HepG2 (cell line): Measurements from ENCODE around the gene NUP35. TPM values are rescaled to one million over a fixed set of nuclear protein-coding genes. Genes with fewer than 3 reads are reported as not detected.

Experiments
- HMGXB3 ChIP-seq: sonication (generic); formaldehyde crosslinking; IDR thresholded peaks from 2 replicates; pipeline ENCODE4 v1.4.0; 2020; ENCODE audit warnings: missing genetic modification reagents, borderline replicate concordance
- MATR3 ChIP-seq: sonication (generic); formaldehyde crosslinking; IDR thresholded peaks from 2 replicates; pipeline ENCODE4 v1.4.0; 2020; ENCODE audit warnings: missing genetic modification reagents
- MED1 ChIP-seq: sonication (generic); formaldehyde crosslinking; IDR thresholded peaks from 2 replicates; pipeline ENCODE4 v1.4.0; 2020; ENCODE audit warnings: missing genetic modification reagents
- NCOA1 ChIP-seq: sonication (generic); formaldehyde crosslinking; IDR thresholded peaks from 2 replicates; pipeline ENCODE4 v1.9.0; 2021; ENCODE audit warnings: missing genetic modification reagents
- ZMAT3 ChIP-seq: sonication (generic); formaldehyde crosslinking; conservative IDR thresholded peaks from 2 replicates; pipeline ENCODE4 v1.7.0; 2021; ENCODE audit warnings: missing genetic modification reagents
- ZNF275 ChIP-seq: sonication (generic); formaldehyde crosslinking; IDR thresholded peaks from 2 replicates; pipeline ENCODE4 v1.8.0; 2022; ENCODE audit warnings: missing genetic modification reagents, mild to moderate bottlenecking, inconsistent platforms, borderline replicate concordance
- ZNF333 ChIP-seq: sonication (generic); formaldehyde crosslinking; IDR thresholded peaks from 2 replicates; pipeline ENCODE4 v1.4.0; 2020; ENCODE audit warnings: mild to moderate bottlenecking, missing genetic modification reagents, borderline replicate concordance
- ZNF567 ChIP-seq: sonication (generic); formaldehyde crosslinking; IDR thresholded peaks from 2 replicates; pipeline ENCODE4 v1.8.1; 2023; ENCODE audit warnings: mild to moderate bottlenecking, missing genetic modification reagents, borderline replicate concordance
- ZNF615 ChIP-seq: sonication (generic); formaldehyde crosslinking; IDR thresholded peaks from 2 replicates; pipeline ENCODE4 v1.5.0; 2020; ENCODE audit warnings: mild to moderate bottlenecking, missing genetic modification reagents, borderline replicate concordance
- ZNF737 ChIP-seq: sonication (generic); formaldehyde crosslinking; IDR thresholded peaks from 2 replicates; pipeline ENCODE4 v1.5.0; 2020; ENCODE audit warnings: missing genetic modification reagents, mild to moderate bottlenecking, borderline replicate concordance
- ZNF891 ChIP-seq: sonication (generic); formaldehyde crosslinking; IDR thresholded peaks from 2 replicates; pipeline ENCODE4 v1.5.0; 2020; ENCODE audit warnings: mild to moderate bottlenecking, missing genetic modification reagents
- polyA plus RNA-seq, 8 experiments: library from polyadenylated mRNA; depleted of rRNA in 3 of 8; stranded (reverse) in 7 of 8; unstranded in 1 of 8; fragments of >200 nt; fragmentation: Illumina TruSeq in 4 of 8; extraction: Trizol in 4 of 8; gene quantifications; 2 replicates each; pipeline versions ENCODE4 v1.2.1 to v1.2.3, GENCODE V29; 2011 to 2016; ENCODE audit warnings: low read depth in 4 of 8, missing spikeins in 1 of 8, mixed read lengths in 1 of 8; ENCODE audit not compliant: insufficient read depth in 1 of 8
- total RNA-seq, 5 experiments: library from RNA; depleted of rRNA; stranded (reverse); fragments of >200 nt; fragmentation: Illumina TruSeq; extraction: Trizol; gene quantifications; 2 replicates each; pipeline ENCODE4 v1.2.3, GENCODE V29; 2016; ENCODE audit warnings: low read depth in 1 of 5
- TF ChIP-seq, protein P1 (sequence below): IDR thresholded peaks from 2 replicates; pipeline ENCODE4 v1.6.1; 2016; ENCODE audit warnings: control low read depth
- TF ChIP-seq, protein P2 (sequence below): sonication (generic); formaldehyde crosslinking; IDR thresholded peaks from 2 replicates; pipeline ENCODE4 v1.4.0; 2020; ENCODE audit warnings: mild to moderate bottlenecking, missing genetic modification reagents
- TF ChIP-seq, protein P3 (sequence below): sonication (generic); formaldehyde crosslinking; IDR thresholded peaks from 2 replicates; pipeline ENCODE4 v1.4.0; 2020; ENCODE audit warnings: mild to moderate bottlenecking, missing genetic modification reagents

NUP35 gene
- total and polyA plus RNA-seq, 2 of the 13 experiments (the other 11 are each of a cell fraction or from before 2014, with no cell fraction given): 16.9 to 53.6 TPM

DNA sequence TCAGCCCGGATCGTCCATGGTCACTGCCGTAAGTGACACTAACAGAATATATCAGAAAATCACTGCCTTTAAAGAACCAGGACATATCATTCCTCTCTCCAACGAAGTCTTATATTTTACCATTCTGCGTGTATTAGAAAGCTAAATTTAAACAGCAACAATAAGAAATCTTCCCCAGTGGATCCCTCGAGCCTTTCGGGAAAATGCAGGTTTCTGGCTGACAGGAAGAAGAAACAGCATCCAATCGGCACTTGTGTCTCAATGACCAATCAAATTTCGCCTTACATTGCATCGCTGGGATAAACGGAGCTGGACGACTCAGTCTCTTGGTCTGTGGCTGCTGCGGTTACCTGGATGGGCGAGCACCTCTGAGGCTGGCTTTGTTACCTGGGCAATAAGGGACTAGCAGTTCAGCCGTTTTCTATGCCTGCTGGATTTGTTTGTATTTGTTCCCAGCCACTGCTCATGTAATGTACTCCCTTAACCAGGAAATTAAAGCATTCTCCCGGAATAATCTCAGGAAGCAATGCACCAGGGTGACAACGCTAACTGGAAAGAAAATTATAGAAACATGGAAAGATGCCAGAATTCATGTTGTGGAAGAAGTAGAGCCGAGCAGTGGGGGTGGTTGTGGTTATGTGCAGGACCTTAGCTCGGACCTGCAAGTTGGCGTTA is 45.6 kb upstream of the NUP35 start, which contains the start of gene DUSP19 (continued):
- TF ChIP-seq HMGXB3 (CRISPR knock-in tag) (peak; percentile 89), ZNF615 (CRISPR knock-in tag) (no peak), ZNF891 (CRISPR knock-in tag) (no peak), ZNF275 (peak; percentile 84; the same call in 1 of the 2 replicates), ZNF737 (CRISPR knock-in tag) (no peak), ZNF333 (CRISPR knock-in tag) (0 out of 2 replicates have a peak, but pooled peaks have one; percentile 63), MATR3 (CRISPR knock-in tag) (no peak), NCOA1 (CRISPR knock-in tag) (peak; percentile 31; the same call in 1 of the 2 replicates), MED1 (peak; percentile 60), ZMAT3 (CRISPR knock-in tag) (no peak; the same call in 1 of the 2 replicates), ZNF567 (0 out of 2 replicates have a peak, but pooled peaks have one; percentile 28)
- TF ChIP-seq, protein P1, sequence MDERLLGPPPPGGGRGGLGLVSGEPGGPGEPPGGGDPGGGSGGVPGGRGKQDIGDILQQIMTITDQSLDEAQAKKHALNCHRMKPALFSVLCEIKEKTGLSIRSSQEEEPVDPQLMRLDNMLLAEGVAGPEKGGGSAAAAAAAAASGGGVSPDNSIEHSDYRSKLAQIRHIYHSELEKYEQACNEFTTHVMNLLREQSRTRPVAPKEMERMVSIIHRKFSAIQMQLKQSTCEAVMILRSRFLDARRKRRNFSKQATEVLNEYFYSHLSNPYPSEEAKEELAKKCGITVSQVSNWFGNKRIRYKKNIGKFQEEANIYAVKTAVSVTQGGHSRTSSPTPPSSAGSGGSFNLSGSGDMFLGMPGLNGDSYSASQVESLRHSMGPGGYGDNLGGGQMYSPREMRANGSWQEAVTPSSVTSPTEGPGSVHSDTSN: 0 out of 2 replicates have a peak, but pooled peaks have one; percentile 7
- TF ChIP-seq, protein P2, sequence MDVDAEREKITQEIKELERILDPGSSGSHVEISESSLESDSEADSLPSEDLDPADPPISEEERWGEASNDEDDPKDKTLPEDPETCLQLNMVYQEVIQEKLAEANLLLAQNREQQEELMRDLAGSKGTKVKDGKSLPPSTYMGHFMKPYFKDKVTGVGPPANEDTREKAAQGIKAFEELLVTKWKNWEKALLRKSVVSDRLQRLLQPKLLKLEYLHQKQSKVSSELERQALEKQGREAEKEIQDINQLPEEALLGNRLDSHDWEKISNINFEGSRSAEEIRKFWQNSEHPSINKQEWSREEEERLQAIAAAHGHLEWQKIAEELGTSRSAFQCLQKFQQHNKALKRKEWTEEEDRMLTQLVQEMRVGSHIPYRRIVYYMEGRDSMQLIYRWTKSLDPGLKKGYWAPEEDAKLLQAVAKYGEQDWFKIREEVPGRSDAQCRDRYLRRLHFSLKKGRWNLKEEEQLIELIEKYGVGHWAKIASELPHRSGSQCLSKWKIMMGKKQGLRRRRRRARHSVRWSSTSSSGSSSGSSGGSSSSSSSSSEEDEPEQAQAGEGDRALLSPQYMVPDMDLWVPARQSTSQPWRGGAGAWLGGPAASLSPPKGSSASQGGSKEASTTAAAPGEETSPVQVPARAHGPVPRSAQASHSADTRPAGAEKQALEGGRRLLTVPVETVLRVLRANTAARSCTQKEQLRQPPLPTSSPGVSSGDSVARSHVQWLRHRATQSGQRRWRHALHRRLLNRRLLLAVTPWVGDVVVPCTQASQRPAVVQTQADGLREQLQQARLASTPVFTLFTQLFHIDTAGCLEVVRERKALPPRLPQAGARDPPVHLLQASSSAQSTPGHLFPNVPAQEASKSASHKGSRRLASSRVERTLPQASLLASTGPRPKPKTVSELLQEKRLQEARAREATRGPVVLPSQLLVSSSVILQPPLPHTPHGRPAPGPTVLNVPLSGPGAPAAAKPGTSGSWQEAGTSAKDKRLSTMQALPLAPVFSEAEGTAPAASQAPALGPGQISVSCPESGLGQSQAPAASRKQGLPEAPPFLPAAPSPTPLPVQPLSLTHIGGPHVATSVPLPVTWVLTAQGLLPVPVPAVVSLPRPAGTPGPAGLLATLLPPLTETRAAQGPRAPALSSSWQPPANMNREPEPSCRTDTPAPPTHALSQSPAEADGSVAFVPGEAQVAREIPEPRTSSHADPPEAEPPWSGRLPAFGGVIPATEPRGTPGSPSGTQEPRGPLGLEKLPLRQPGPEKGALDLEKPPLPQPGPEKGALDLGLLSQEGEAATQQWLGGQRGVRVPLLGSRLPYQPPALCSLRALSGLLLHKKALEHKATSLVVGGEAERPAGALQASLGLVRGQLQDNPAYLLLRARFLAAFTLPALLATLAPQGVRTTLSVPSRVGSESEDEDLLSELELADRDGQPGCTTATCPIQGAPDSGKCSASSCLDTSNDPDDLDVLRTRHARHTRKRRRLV (CRISPR knock-in tag): peak; percentile 51; the same call in 1 of the 2 replicates
- TF ChIP-seq, protein P3, sequence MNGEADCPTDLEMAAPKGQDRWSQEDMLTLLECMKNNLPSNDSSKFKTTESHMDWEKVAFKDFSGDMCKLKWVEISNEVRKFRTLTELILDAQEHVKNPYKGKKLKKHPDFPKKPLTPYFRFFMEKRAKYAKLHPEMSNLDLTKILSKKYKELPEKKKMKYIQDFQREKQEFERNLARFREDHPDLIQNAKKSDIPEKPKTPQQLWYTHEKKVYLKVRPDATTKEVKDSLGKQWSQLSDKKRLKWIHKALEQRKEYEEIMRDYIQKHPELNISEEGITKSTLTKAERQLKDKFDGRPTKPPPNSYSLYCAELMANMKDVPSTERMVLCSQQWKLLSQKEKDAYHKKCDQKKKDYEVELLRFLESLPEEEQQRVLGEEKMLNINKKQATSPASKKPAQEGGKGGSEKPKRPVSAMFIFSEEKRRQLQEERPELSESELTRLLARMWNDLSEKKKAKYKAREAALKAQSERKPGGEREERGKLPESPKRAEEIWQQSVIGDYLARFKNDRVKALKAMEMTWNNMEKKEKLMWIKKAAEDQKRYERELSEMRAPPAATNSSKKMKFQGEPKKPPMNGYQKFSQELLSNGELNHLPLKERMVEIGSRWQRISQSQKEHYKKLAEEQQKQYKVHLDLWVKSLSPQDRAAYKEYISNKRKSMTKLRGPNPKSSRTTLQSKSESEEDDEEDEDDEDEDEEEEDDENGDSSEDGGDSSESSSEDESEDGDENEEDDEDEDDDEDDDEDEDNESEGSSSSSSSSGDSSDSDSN (CRISPR knock-in tag): peak; percentile 61; the same call in 1 of the 2 replicates
